ENCODE results near the gene RAB4A. TPM values are rescaled to one million over a fixed set of nuclear protein-coding genes. Genes with fewer than 3 reads are reported as not detected.

RAB4A gene, protein sequence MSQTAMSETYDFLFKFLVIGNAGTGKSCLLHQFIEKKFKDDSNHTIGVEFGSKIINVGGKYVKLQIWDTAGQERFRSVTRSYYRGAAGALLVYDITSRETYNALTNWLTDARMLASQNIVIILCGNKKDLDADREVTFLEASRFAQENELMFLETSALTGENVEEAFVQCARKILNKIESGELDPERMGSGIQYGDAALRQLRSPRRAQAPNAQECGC
- total RNA-seq = 10 to 100 TPM; 24.1 to 50.7 (median 43.0) TPM

DNA sequence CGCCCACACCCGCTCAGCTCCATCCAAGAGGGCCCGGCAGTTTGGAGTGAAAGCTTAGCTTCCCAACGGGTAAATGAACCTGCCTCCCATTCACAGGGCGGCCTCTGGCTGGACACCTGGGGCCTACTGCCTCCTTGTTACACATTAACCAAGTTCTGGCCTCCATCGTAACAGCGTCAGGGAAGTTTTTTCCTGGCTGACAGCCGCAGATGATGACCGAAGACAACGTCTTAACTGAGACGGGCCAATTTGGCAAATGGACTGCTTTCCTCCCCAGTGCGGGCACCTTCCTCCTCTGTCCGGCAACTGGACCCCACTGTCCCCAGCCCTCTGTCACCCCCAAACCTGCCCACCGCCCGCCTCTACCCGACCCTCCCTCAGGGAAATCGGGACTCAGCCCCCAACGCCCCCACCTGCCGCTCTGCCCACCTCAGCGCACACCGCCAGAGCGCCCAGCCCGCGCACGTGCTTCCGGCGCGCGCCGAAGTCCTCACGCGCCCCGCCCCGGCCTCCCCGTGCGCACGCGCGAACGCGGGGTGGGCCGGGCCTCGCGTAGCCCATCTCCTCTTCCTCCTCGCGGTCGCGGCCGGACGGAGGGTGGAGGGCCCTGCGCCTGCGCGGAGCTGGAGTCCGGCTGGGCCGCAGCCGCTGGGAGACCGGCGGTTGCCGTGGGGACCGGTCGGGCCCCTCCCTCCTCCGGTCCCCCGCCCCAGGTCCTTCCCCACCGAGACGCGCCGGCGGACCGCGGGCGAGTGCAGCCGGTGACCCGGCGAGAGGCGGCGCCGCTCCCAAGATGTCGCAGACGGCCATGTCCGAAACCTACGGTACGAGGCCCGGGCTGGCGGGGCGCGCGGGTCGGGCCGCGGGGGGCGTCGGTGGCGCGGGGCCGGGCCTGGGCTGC, at the start of gene RAB4A:
RAB4A (plus strand) TSS at position 565 of the 901 bp plus-strand sequence; CDS start at position 794, 229 bp downstream.
- H3K36me3 ChIP-seq = no peaks in the 10 kb centered on the region
- WGBS, 2 donors = 31 to 81% methylated on average over 13 to 38 of the region's 95 CpGs
- H3K27ac ChIP-seq = peak within 1 kb of the TSS; percentile 78 to 94 (median 93)
- DNase-seq = peak; percentile 17
- H3K27me3 ChIP-seq = no peaks in the 10 kb centered on the region
- TF ChIP-seq POLR2A (IDR thresholded peaks at IDR 0.05) = peak in 3 of 4 donors; percentile 72 to 80 (median 79)
- TF ChIP-seq, protein P1, sequence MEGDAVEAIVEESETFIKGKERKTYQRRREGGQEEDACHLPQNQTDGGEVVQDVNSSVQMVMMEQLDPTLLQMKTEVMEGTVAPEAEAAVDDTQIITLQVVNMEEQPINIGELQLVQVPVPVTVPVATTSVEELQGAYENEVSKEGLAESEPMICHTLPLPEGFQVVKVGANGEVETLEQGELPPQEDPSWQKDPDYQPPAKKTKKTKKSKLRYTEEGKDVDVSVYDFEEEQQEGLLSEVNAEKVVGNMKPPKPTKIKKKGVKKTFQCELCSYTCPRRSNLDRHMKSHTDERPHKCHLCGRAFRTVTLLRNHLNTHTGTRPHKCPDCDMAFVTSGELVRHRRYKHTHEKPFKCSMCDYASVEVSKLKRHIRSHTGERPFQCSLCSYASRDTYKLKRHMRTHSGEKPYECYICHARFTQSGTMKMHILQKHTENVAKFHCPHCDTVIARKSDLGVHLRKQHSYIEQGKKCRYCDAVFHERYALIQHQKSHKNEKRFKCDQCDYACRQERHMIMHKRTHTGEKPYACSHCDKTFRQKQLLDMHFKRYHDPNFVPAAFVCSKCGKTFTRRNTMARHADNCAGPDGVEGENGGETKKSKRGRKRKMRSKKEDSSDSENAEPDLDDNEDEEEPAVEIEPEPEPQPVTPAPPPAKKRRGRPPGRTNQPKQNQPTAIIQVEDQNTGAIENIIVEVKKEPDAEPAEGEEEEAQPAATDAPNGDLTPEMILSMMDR (IDR thresholded peaks at IDR 0.05) = no peak
- H3K4me3 ChIP-seq = peak within 1 kb of the TSS; percentile 72 to 94 (median 92)
- intact Hi-C loops (cut with DNase I) = no loop called here
- peaks cover 25 to 71% (median 30%) of the 10 kb centered on the region in 3 donors for H3K4me1 ChIP-seq
- no peaks in the 10 kb centered on the region for H3K9me3 ChIP-seq

DNA sequence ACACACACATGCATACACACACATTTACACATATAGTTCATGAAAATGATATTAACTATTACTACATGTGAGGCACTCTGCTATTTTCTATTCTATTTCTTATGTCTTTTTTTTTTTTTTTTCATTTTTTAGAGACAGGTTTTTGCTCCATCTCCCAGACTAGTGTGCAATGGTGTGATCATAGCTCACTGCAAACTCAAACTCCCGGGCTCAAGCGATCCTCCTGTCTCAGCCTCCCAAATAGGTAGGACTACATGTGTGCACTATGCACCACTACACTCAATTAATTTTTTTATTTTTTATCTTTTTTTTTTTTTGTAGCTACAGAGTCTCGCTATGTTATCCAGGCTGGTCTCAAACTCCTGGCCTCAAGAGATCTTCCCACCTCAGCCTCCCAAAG, 48.8 kb upstream of the RAB4A start:
- intact Hi-C loops (cut with DNase I) = no loop called here
- no peaks in the 10 kb centered on the region for H3K9me3 ChIP-seq
- TF ChIP-seq POLR2A (IDR thresholded peaks at IDR 0.05) = no peak
- TF ChIP-seq, protein P1 (IDR thresholded peaks at IDR 0.05) = no peak
- H3K27me3 ChIP-seq = no peaks in the 10 kb centered on the region
- 93 to 100% methylated on average over 3 of the region's 3 CpGs for WGBS, 2 donors
- no peak for DNase-seq
- H3K4me1 ChIP-seq = peaks cover 5 to 23% (median 15%) of the 10 kb centered on the region in 3 donors
- no peak overlapping the region for H3K27ac ChIP-seq
- H3K36me3 ChIP-seq = no peaks in the 10 kb centered on the region
- no peak overlapping the region for H3K4me3 ChIP-seq

DNA sequence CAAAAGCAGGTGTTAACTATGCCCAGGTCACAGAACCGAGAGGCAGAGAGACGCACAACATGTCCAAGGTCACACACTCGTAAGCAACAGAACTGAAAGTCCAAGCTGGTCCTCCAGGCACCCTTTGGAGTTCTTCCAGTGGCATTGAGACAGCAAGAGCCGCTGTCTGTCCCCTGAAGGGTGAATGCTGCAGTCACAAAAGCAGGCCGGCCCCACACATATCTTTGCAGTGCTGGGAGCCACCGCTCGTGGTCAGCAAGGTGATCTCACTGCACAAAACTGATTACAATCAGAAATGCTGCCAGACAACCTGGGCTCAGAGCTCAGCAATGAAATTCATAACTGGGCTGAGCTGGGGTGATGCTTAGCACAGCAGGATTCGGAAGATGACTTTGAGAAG, 47.4 kb upstream of the RAB4A start:
- intact Hi-C loops (cut with DNase I) = no loop called here
- Histone ChIP-seq H3K27me3 (no peaks in the 10 kb centered on the region), H3K9me3 (no peaks in the 10 kb centered on the region), H3K27ac (no peak overlapping the region), H3K4me1 (peaks cover 5 to 36% (median 15%) of the 10 kb centered on the region in 3 donors), H3K36me3 (no peaks in the 10 kb centered on the region), H3K4me3 (no peak overlapping the region)
- 75 to 97% methylated on average over 7 to 8 of the region's 8 CpGs for WGBS, 2 donors
- TF ChIP-seq, protein P1 (IDR thresholded peaks at IDR 0.05) = no peak
- TF ChIP-seq POLR2A (IDR thresholded peaks at IDR 0.05) = no peak
- DNase-seq = no peak

DNA sequence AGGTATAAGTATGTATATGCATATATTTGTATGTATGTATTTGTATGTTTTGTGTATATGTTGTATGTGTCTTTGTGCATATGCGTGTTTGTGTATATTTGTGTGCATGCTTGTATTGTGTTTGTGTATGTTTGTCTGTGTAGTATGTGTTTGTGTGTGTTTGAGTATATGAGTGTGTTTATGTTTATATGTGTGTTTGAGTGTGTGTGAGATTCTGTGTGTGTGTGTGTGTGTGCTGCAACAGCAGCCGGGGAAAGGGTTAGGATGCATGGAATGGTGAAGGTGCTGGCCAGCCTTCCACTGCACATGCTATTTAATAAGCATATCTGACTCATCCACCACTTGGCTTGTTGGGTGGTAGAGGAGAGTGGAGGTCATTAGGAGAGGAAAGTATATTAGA, 46.6 kb upstream of the RAB4A start:
- intact Hi-C loops (cut with DNase I) = no loop called here
- no peak for DNase-seq
- 70 to 83% methylated on average over 2 of the region's 2 CpGs for WGBS, 2 donors

More for the DNA sequence above, 46.6 kb upstream of the RAB4A start:
- Histone ChIP-seq H3K4me1 (peaks cover 7 to 44% (median 19%) of the 10 kb centered on the region in 3 donors), H3K9me3 (no peaks in the 10 kb centered on the region), H3K27ac (no peak overlapping the region), H3K4me3 (no peak overlapping the region), H3K36me3 (no peaks in the 10 kb centered on the region), H3K27me3 (no peaks in the 10 kb centered on the region)
- TF ChIP-seq POLR2A (IDR thresholded peaks at IDR 0.05) = no peak
- TF ChIP-seq, protein P1 (IDR thresholded peaks at IDR 0.05) = no peak

All from esophagus squamous epithelium (tissue), 5 donors.